H9 (cell line): ENCODE data around the gene KCNN3. TPM values are rescaled to one million over a fixed set of nuclear protein-coding genes. Genes with fewer than 3 reads are reported as not detected.
A peak's percentile ranks its signal among the peaks of the same experiment; 100 is the strongest.

ENCODE experiments used
- DNase-seq: peaks from one replicate; pipeline ENCODE4 v3.0.0-alpha.2; 2017
- H2AFZ ChIP-seq: one replicate; pipeline ENCODE4 v1.6.1; 2013; ENCODE audit warnings: mild to moderate bottlenecking, low read length, control low read depth, moderate library complexity
- H2AK5ac ChIP-seq: 2 replicates; pipeline ENCODE4 v1.6.1; 2013; ENCODE audit warnings: low read length, control low read depth, mixed read lengths; ENCODE audit not compliant: insufficient read length
- H2BK120ac ChIP-seq: one replicate; pipeline ENCODE4 v1.6.1; 2013; ENCODE audit warnings: low read depth, mild to moderate bottlenecking, low read length, control low read depth, inconsistent platforms; ENCODE audit not compliant: poor library complexity, severe bottlenecking
- H2BK12ac ChIP-seq: 2 replicates; pipeline ENCODE4 v1.6.1; 2013; ENCODE audit warnings: low read length, control low read depth, mixed read lengths, low read depth; ENCODE audit not compliant: insufficient read length
- H2BK15ac ChIP-seq: 2 replicates; pipeline ENCODE4 v1.6.1; 2013; ENCODE audit warnings: low read depth, low read length, control low read depth
- H2BK20ac ChIP-seq: one replicate; pipeline ENCODE4 v1.6.1; 2013; ENCODE audit warnings: low read depth, mild to moderate bottlenecking, low read length, control low read depth, inconsistent platforms; ENCODE audit not compliant: poor library complexity, severe bottlenecking
- H2BK5ac ChIP-seq: 2 replicates; pipeline ENCODE4 v1.6.1; 2013; ENCODE audit warnings: low read length, control low read depth, mixed read lengths; ENCODE audit not compliant: insufficient read length
- H3K14ac ChIP-seq: 2 replicates; pipeline ENCODE4 v1.6.1; 2013; ENCODE audit warnings: low read length, control low read depth; ENCODE audit not compliant: insufficient read depth
- H3K18ac ChIP-seq: 2 replicates; pipeline ENCODE4 v1.6.1; 2013; ENCODE audit warnings: low read depth, mild to moderate bottlenecking, mixed read lengths, low read length, control low read depth; ENCODE audit not compliant: insufficient read length
- H3K23ac ChIP-seq: 2 replicates; pipeline ENCODE4 v1.6.1; 2013; ENCODE audit warnings: low read length, control low read depth, mixed read lengths, low read depth; ENCODE audit not compliant: insufficient read length
- H3K23me2 ChIP-seq: 2 replicates; pipeline ENCODE4 v1.6.1; 2013; ENCODE audit warnings: low read depth, mild to moderate bottlenecking, mixed read lengths, low read length, control low read depth; ENCODE audit not compliant: insufficient read length, poor library complexity, severe bottlenecking
- H3K27ac ChIP-seq: 2 replicates; pipeline ENCODE4 v1.5.1; 2013; ENCODE audit warnings: low read length, control low read depth, mixed read lengths, low read depth; ENCODE audit not compliant: insufficient read length
- H3K27me3 ChIP-seq: 2 replicates; pipeline ENCODE4 v1.6.1; 2013; ENCODE audit warnings: low read length, control low read depth, inconsistent platforms; ENCODE audit not compliant: insufficient read depth
- H3K4ac ChIP-seq: 2 replicates; pipeline ENCODE4 v1.6.1; 2013; ENCODE audit warnings: low read depth, mild to moderate bottlenecking, control low read depth, inconsistent platforms, low read length, moderate library complexity
- H3K4me1 ChIP-seq: 2 replicates; pipeline ENCODE4 v1.6.1; 2013; ENCODE audit warnings: low read length, control low read depth, inconsistent platforms; ENCODE audit not compliant: insufficient read depth
- H3K4me2 ChIP-seq: 2 replicates; pipeline ENCODE4 v1.6.1; 2013; ENCODE audit warnings: low read length, control low read depth, mixed read lengths; ENCODE audit not compliant: insufficient read length, insufficient read depth
- H3K56ac ChIP-seq: 2 replicates; pipeline ENCODE4 v1.6.1; 2013; ENCODE audit warnings: low read depth, mild to moderate bottlenecking, mixed read lengths, low read length, control low read depth; ENCODE audit not compliant: insufficient read length
- H3K79me1 ChIP-seq: 2 replicates; pipeline ENCODE4 v1.6.1; 2013; ENCODE audit warnings: low read depth, mild to moderate bottlenecking, moderate library complexity, low read length, control low read depth, inconsistent platforms; ENCODE audit not compliant: insufficient read depth, poor library complexity, severe bottlenecking
- H3K79me2 ChIP-seq: 2 replicates; pipeline ENCODE4 v1.6.1; 2013; ENCODE audit warnings: low read length, control low read depth, inconsistent platforms; ENCODE audit not compliant: insufficient read depth
- H3K9ac ChIP-seq: 2 replicates; pipeline ENCODE4 v1.6.1; 2013; ENCODE audit warnings: low read length, control low read depth, mixed read lengths; ENCODE audit not compliant: insufficient read length; ENCODE audit errors: extremely low read depth
- H3K9me3 ChIP-seq: one replicate; pipeline ENCODE4 v1.6.1; 2013; ENCODE audit warnings: low read depth, low read length, inconsistent platforms; ENCODE audit not compliant: control insufficient read depth
- H3T11ph ChIP-seq: one replicate; pipeline ENCODE4 v1.6.1; 2013; ENCODE audit warnings: mild to moderate bottlenecking, low read length, control low read depth, inconsistent platforms
- H4K20me1 ChIP-seq: one replicate; pipeline ENCODE4 v1.6.1; 2013; ENCODE audit not compliant: control insufficient read depth, insufficient read length, insufficient read depth
- H4K5ac ChIP-seq: 2 replicates; pipeline ENCODE4 v1.6.1; 2013; ENCODE audit warnings: low read depth, mild to moderate bottlenecking, mixed read lengths, low read length, control low read depth; ENCODE audit not compliant: insufficient read length
- H4K8ac ChIP-seq: replicated peaks from 2 replicates; pipeline ENCODE4 v1.6.1; 2013; ENCODE audit warnings: low read length, control low read depth, mixed read lengths, low read depth; ENCODE audit not compliant: insufficient read length
- H4K91ac ChIP-seq: 2 replicates; pipeline ENCODE4 v1.6.1; 2013; ENCODE audit warnings: low read depth, mild to moderate bottlenecking, moderate library complexity, mixed read lengths, low read length, control low read depth; ENCODE audit not compliant: insufficient read length
- H3K27ac Mint-ChIP-seq, 3 experiments: 2 replicates in 2 of 3; 3 replicates in 1 of 3; pipeline ENCODE4 v1.8.0; 2020 to 2021; ENCODE audit warnings: mixed read lengths in 3 of 3, mild to moderate bottlenecking in 1 of 3, moderate library complexity in 1 of 3
- H3K27me3 Mint-ChIP-seq: 2 replicates; pipeline ENCODE4 v1.8.0; 2021; ENCODE audit warnings: low read depth, mild to moderate bottlenecking, moderate library complexity, mixed read lengths
- H3K36me3 Mint-ChIP-seq, 3 experiments: 2 replicates in 2 of 3; 3 replicates in 1 of 3; pipeline ENCODE4 v1.8.0; 2020 to 2021; ENCODE audit warnings: low read depth in 3 of 3, mixed read lengths in 3 of 3; ENCODE audit not compliant: insufficient read depth in 1 of 3
- H3K4me1 Mint-ChIP-seq, 2 experiments: 2 replicates each; pipeline ENCODE4 v1.8.0; 2020; ENCODE audit warnings: mixed read lengths in 2 of 2
- H3K4me3 Mint-ChIP-seq, 2 experiments: 2 replicates in 1 of 2; 3 replicates in 1 of 2; pipeline ENCODE4 v1.8.0; 2020 to 2021; ENCODE audit warnings: mild to moderate bottlenecking in 2 of 2, mixed read lengths in 2 of 2, moderate library complexity in 1 of 2
- H3K9me3 Mint-ChIP-seq, 2 experiments: 2 replicates in 1 of 2; 3 replicates in 1 of 2; pipeline ENCODE4 v1.8.0; 2020; ENCODE audit warnings: mild to moderate bottlenecking in 2 of 2, mixed read lengths in 2 of 2, moderate library complexity in 1 of 2
- WGBS: extraction: QIAGEN DNeasy Blood & Tissue Kit; methylation state at CpG from one replicate; pipeline ENCODE4 v1.1.7; 2013; ENCODE audit warnings: missing lambda C conversion rate, low lambda C conversion rate, mixed read lengths; ENCODE audit not compliant: insufficient read length; ENCODE audit errors: extremely low coverage; 5-methylcytosine and 5-hydroxymethylcytosine counted together
- total RNA-seq: library from RNA; stranded (reverse); gene quantifications from 2 replicates; pipeline ENCODE4 v1.2.1, GENCODE V29; 2021
- TF ChIP-seq, protein P1 (sequence below): fragments of 200-600 bp; sonication (generic); conservative IDR thresholded peaks from 3 replicates; pipeline ENCODE4 v1.8.0; 2021; ENCODE audit warnings: antibody characterized with exemption, mild to moderate bottlenecking

The KCNN3 gene
- total RNA-seq, 1 experiment from 2014 or later, result 0.83 TPM

DNA sequence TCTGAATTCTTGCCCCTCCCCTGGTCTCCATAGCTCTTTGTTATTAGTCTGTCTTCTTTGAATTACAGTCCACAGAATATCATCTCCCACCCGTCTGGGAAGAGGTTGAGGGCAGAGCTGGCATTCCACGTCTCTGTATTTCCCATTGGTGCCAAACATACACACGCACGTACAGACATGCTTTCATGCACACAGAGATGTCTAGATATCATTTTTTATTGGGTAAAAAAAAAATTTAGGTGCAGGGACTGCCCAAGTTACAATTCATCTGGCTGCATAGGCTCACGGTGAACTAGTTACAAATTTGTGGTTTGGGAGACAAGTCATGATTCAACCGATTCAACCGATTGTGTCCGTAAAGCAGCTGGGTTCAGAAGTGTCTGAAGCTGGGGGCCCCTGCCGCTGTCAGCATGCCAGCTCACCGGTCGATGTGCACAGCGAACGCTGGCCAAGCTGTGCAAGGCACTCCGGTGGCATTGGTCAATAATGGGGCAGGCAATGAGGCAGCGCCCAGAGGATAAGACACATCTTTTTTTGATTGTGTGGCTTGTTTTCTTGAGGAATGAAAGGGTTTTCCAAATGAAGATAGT lies 73.7 kb downstream of the KCNN3 start:
- no peaks in the 10 kb centered on the region for H3K9me3 Mint-ChIP-seq
- Histone ChIP-seq H4K20me1 (no peaks in the 10 kb centered on the region), H2BK12ac (no peak overlapping the region), H3K79me2 (no peaks in the 10 kb centered on the region), H2AFZ (no peak overlapping the region), H3K27me3 (no peaks in the 10 kb centered on the region), H2BK120ac (no peak overlapping the region), H3K18ac (no peak overlapping the region), H2BK5ac (no peak overlapping the region), H3K56ac (no peak overlapping the region), H3T11ph (no peak overlapping the region), H3K23ac (no peak overlapping the region), H2BK20ac (no peak overlapping the region), H4K8ac (no peak overlapping the region), H4K5ac (no peak overlapping the region), H3K79me1 (no peaks in the 10 kb centered on the region), H3K14ac (no peak overlapping the region), H4K91ac (no peak overlapping the region), H2AK5ac (no peak overlapping the region), H3K9me3 (no peaks in the 10 kb centered on the region), H2BK15ac (no peak overlapping the region), H3K9ac (no peak overlapping the region), H3K4me1 (no peaks in the 10 kb centered on the region), H3K4ac (no peak overlapping the region), H3K4me2 (no peak overlapping the region), H3K27ac (no peak overlapping the region), H3K23me2 (no peaks in the 10 kb centered on the region)
- TF ChIP-seq, protein P1, sequence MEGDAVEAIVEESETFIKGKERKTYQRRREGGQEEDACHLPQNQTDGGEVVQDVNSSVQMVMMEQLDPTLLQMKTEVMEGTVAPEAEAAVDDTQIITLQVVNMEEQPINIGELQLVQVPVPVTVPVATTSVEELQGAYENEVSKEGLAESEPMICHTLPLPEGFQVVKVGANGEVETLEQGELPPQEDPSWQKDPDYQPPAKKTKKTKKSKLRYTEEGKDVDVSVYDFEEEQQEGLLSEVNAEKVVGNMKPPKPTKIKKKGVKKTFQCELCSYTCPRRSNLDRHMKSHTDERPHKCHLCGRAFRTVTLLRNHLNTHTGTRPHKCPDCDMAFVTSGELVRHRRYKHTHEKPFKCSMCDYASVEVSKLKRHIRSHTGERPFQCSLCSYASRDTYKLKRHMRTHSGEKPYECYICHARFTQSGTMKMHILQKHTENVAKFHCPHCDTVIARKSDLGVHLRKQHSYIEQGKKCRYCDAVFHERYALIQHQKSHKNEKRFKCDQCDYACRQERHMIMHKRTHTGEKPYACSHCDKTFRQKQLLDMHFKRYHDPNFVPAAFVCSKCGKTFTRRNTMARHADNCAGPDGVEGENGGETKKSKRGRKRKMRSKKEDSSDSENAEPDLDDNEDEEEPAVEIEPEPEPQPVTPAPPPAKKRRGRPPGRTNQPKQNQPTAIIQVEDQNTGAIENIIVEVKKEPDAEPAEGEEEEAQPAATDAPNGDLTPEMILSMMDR, result no peak
- no peak overlapping the region for H3K4me3 Mint-ChIP-seq
- peaks cover 10% of the 10 kb centered on the region for H3K27me3 Mint-ChIP-seq
- DNase-seq, result no peak
- no CpG with 5 or more reads among the region's 15 CpGs for WGBS
- H3K36me3 Mint-ChIP-seq, result no peaks in the 10 kb centered on the region
- peak overlapping the region in 1 of 3 experiments; percentile 57; a peak in 1 of 7 replicates for H3K27ac Mint-ChIP-seq
- H3K4me1 Mint-ChIP-seq, result peaks cover 2 to 3% of the 10 kb centered on the region in 2 experiments; a peak in 3 of 4 replicates
